ENCODE results near the gene EMILIN2.

EMILIN2 gene

DNA sequence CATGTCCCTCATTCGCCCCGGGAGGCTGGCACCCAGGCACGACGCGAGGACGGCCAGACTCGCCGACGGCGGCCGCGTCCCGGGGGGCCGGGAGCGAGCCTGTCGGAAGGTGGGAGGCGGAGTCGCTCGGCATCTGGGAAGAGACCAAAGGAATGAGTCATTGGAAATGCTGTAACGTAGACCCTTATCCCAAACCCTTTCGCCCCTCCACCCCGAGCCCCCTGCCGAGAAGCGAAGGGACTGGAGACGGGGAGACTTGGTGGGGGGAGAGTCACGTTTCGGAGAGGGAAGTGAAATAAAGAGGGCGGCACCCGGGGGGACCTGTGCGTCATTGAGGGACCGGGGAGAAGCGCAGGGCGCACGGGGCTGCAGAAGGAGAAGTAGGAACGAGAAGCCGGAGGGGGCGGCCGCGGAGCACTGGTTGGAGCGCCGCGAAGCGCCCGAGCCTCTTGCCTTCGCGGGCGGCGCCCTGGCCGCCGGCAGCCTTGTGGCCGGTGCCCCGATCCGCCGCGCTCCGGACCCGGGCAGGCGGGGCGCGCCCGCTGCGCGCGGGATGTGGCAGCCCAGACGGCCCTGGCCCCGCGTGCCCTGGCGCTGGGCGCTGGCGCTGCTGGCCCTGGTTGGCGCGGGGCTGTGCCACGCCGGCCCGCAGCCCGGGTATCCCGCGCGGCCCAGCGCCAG lies at the start of gene EMILIN2 (continued):
- TF ChIP-seq, protein P1, sequence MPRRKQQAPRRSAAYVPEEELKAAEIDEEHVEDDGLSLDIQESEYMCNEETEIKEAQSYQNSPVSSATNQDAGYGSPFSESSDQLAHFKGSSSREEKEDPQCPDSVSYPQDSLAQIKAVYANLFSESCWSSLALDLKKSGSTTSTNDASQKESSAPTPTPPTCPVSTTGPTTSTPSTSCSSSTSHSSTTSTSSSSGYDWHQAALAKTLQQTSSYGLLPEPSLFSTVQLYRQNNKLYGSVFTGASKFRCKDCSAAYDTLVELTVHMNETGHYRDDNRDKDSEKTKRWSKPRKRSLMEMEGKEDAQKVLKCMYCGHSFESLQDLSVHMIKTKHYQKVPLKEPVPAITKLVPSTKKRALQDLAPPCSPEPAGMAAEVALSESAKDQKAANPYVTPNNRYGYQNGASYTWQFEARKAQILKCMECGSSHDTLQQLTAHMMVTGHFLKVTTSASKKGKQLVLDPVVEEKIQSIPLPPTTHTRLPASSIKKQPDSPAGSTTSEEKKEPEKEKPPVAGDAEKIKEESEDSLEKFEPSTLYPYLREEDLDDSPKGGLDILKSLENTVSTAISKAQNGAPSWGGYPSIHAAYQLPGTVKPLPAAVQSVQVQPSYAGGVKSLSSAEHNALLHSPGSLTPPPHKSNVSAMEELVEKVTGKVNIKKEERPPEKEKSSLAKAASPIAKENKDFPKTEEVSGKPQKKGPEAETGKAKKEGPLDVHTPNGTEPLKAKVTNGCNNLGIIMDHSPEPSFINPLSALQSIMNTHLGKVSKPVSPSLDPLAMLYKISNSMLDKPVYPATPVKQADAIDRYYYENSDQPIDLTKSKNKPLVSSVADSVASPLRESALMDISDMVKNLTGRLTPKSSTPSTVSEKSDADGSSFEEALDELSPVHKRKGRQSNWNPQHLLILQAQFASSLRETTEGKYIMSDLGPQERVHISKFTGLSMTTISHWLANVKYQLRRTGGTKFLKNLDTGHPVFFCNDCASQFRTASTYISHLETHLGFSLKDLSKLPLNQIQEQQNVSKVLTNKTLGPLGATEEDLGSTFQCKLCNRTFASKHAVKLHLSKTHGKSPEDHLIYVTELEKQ (tag by site-specific recombination; IDR thresholded peaks at IDR 0.05; ENCODE audit: borderline replicate concordance), result no peak
- no peak for TF ChIP-seq ZNF747 (tag by site-specific recombination; IDR thresholded peaks at IDR 0.05)
- no peak for TF ChIP-seq ZNF626 (tag by site-specific recombination; IDR thresholded peaks at IDR 0.05)
- TF ChIP-seq ZBTB20 (tag by site-specific recombination; IDR thresholded peaks at IDR 0.05), result peak; percentile 95
- 0 out of 2 replicates have a peak, but pooled peaks have one; percentile 7 for TF ChIP-seq ZFP69B (tag by site-specific recombination; IDR thresholded peaks at IDR 0.05)
- TF ChIP-seq ZNF391 (tag by site-specific recombination; IDR thresholded peaks at IDR 0.05; ENCODE audit: borderline replicate concordance, low read depth), result peak; percentile 57; the same call in 1 of the 2 replicates
- TF ChIP-seq ZIC2 (tag by site-specific recombination; IDR thresholded peaks at IDR 0.05), result peak; percentile 97
- TF ChIP-seq ZNF660 (tag by site-specific recombination; IDR thresholded peaks at IDR 0.05), result no peak
- peak; percentile 86 for TF ChIP-seq ZNF423 (tag by site-specific recombination; IDR thresholded peaks at IDR 0.05)
- TF ChIP-seq ZFP37 (tag by site-specific recombination; IDR thresholded peaks at IDR 0.05), result peak; percentile 49
- peak; percentile 62; the same call in 1 of the 2 replicates for TF ChIP-seq ZNF501 (tag by site-specific recombination; IDR thresholded peaks at IDR 0.05)
- no peak for TF ChIP-seq ZNF555 (tag by site-specific recombination; conservative IDR thresholded peaks at IDR 0.05)
- TF ChIP-seq ZSCAN16 (tag by site-specific recombination; IDR thresholded peaks at IDR 0.05), result no peak
- no peak for TF ChIP-seq ZNF792 (tag by site-specific recombination; IDR thresholded peaks at IDR 0.05)
- peak; percentile 100 for TF ChIP-seq ZNF398 (tag by site-specific recombination; IDR thresholded peaks at IDR 0.05)
- no peak for TF ChIP-seq HOXD13 (CRISPR knock-in tag; IDR thresholded peaks at IDR 0.05; ENCODE audit: borderline replicate concordance)
- TF ChIP-seq PRDM1 (tag by site-specific recombination; IDR thresholded peaks at IDR 0.05), result peak; percentile 51
- peak; percentile 57; the same call in 1 of the 2 replicates for TF ChIP-seq KLF9 (tag by site-specific recombination; IDR thresholded peaks at IDR 0.05; ENCODE audit: low read depth)
- TF ChIP-seq PRDM2 (tag by site-specific recombination; IDR thresholded peaks at IDR 0.05; ENCODE audit: borderline replicate concordance), result no peak
- no peak for TF ChIP-seq ZNF488 (tag by site-specific recombination; IDR thresholded peaks at IDR 0.05)
- no peak for TF ChIP-seq ZSCAN18 (tag by site-specific recombination; IDR thresholded peaks at IDR 0.05)
- no peak for TF ChIP-seq ZNF624 (tag by site-specific recombination; IDR thresholded peaks at IDR 0.05)
- TF ChIP-seq ZEB2 (tag by site-specific recombination; IDR thresholded peaks at IDR 0.05), result peak; percentile 83
- no peak for TF ChIP-seq ZNF664 (tag by site-specific recombination; IDR thresholded peaks at IDR 0.05)
- peak; percentile 93 for TF ChIP-seq ZBTB48 (tag by site-specific recombination; IDR thresholded peaks at IDR 0.05)
- TF ChIP-seq ZNF324 (tag by site-specific recombination; IDR thresholded peaks at IDR 0.05), result peak; percentile 57; the same call in 1 of the 2 replicates

Measured in HEK293 (cell line).